NCI-H187 treated with DMSO at 0.1 percent for 48 hours (cell line): ENCODE results near the gene MTM1.

Experiments used
- DNase-seq: peaks from one replicate; lab custom pipeline; 2025; lab: John Stamatoyannopoulos, UW

Gene MTM1

GRCh38 chrX:150676221-150676620, 107.8 kb downstream of the MTM1 start:
- no peak for DNase-seq

GRCh38 chrX:150680974-150681373, 112.6 kb downstream of the MTM1 start:
- peak; percentile 34 for DNase-seq

GRCh38 chrX:150683112-150683511, 114.7 kb downstream of the MTM1 start:
- DNase-seq, result no peak

GRCh38 chrX:150683536-150684146, 115.2 kb downstream of the MTM1 start:
- no peak for DNase-seq

GRCh38 chrX:150688911-150689451, 120.6 kb downstream of the MTM1 start:
- no peak for DNase-seq

- no peak for DNase-seq
Measured at GRCh38 chrX:150690126-150690525, 121.7 kb downstream of the MTM1 start.

- DNase-seq, result no peak
Measured at GRCh38 chrX:150692296-150692695, 123.9 kb downstream of the MTM1 start.

GRCh38 chrX:150692831-150693724, 124.7 kb downstream of the MTM1 start, which contains the start of gene MTMR1:
MTMR1 (plus strand) TSS chrX:150693396; CDS start chrX:150693531, 135 bp downstream.
- no peak for DNase-seq

- peak; percentile 42 for DNase-seq
Measured at GRCh38 chrX:150693725-150694574, 125.5 kb downstream of the MTM1 start.

- DNase-seq, result no peak
Measured at GRCh38 chrX:150694738-150695410, 126.5 kb downstream of the MTM1 start.

- DNase-seq, result no peak
Measured at GRCh38 chrX:150696331-150696730, 127.9 kb downstream of the MTM1 start.

- DNase-seq, result no peak
Measured at GRCh38 chrX:150696866-150697265, 128.4 kb downstream of the MTM1 start.

GRCh38 chrX:150697641-150698040, 129.2 kb downstream of the MTM1 start:
- no peak for DNase-seq

GRCh38 chrX:150698981-150699380, 130.6 kb downstream of the MTM1 start:
- DNase-seq, result no peak

- no peak for DNase-seq
Measured at GRCh38 chrX:150700107-150700506, 131.7 kb downstream of the MTM1 start.

- DNase-seq, result no peak
Measured at GRCh38 chrX:150701377-150701776, 133.0 kb downstream of the MTM1 start.

- DNase-seq, result no peak
Measured at GRCh38 chrX:150702966-150703694, 134.7 kb downstream of the MTM1 start.

- DNase-seq, result no peak
Measured at GRCh38 chrX:150703695-150703974, 135.2 kb downstream of the MTM1 start.

- DNase-seq, result no peak
Measured at GRCh38 chrX:150704030-150704613, 135.7 kb downstream of the MTM1 start.

- no peak for DNase-seq
Measured at GRCh38 chrX:150712619-150713018, 144.2 kb downstream of the MTM1 start.

GRCh38 chrX:150715184-150715583, 146.8 kb downstream of the MTM1 start:
- DNase-seq, result no peak
